HG03469 (cell line): ENCODE results near the gene ALDH3A1.

Source experiments
- ATAC-seq: cut with Tn5 transposase; IDR thresholded peaks from one replicate; pipeline ENCODE4 v1.9.1; 2021; ENCODE audit warnings: mild to moderate bottlenecking, moderate library complexity, moderate number of reproducible peaks; ENCODE audit not compliant: unreplicated experiment

Gene ALDH3A1

DNA sequence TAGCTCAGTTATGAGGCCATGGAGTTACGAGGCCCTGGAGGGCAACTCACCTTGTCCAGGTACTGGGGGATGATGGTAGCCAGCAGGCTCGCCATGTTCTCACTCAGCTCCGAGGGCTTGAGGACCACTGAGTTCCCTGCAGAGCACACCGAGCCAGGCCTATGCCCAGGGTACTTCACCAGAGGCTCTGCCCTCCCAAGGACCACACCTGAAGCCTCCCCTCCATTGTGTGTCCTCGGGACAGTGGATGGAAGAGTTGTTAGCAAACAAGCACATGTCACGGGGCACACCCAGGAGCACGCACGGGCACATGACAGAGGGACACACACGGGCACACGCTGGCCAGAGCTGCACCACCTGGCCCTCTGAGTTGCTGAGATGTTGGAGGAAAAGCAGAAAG, 5.6 kb downstream of the ALDH3A1 start:
- no peak for ATAC-seq

DNA sequence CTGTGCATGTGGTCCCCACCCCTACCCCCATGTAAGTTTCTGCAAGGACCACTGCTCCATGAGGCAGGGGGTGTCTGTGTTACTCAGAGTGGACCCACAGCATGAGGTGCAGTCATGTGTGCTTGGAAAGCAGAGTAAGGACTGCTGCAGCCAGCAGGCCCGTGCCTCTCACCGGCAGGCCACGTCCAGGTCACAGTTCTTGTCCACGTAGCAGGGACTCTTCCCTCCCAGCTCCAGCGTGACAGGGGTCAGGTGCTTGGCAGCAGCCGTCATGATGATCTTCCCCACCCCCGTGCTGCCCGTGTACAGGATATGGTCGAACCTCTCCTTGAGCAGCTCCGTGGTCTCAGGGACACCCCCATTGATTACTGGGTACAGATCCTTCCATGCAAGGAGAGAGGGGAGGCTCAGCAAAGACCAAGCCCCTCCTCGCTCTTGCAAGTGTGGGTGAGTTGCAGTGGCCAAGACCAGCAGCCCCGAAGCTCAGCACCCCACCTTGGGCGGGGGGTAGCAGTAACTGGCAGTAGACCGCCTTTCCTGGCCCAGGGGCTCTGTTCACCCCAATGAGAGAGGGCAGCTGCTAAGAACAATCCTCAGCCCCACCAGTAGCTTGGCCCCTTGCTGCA, 6.2 kb downstream of the ALDH3A1 start:
- no peak for ATAC-seq

DNA sequence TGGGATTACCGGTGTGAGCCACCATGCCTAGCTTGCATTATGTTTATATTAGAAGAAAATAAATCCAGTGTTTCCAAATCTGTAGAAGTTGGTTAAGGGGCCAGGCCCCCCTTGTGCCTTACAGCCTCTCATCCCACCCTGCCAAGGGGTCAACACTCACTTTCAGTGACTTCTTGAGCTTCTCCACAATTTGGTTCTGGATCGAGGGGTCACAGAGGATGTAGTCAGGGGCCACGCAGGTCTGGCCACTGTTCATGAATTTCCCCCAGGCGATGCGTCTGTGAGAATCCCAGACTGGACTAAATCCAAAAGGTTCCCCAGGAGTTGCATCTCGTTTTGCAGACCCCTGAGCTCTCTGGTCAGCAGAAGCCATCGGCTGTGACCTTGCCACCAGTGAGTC, 7.2 kb downstream of the ALDH3A1 start:
- no peak for ATAC-seq

- no peak for ATAC-seq
Observed at GRCh38 chr17:19739241-19740201, 8.6 kb downstream of the ALDH3A1 start.

DNA sequence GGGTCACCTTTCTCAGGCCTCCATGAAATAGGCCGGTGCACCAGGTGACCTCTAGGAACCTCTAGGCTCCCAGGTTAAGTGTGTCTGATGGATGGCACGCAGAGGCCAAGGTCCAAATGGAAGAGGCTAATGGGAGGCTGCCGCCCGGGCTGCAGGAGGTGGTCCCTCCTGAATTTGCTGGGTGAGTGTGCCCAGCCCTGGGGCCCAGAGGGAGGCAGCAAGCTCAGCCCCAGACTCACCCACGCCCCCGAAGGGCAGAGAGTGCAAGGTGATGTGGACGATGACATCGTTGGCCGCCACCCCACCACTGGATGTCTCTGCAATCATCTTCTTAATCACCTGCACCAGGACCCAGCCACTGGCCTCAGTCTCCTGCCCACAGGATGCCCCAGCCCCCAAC, 9.3 kb downstream of the ALDH3A1 start:
- ATAC-seq: no peak

- no peak for ATAC-seq
Observed at GRCh38 chr17:19738073-19738449, 10.0 kb downstream of the ALDH3A1 start.

DNA sequence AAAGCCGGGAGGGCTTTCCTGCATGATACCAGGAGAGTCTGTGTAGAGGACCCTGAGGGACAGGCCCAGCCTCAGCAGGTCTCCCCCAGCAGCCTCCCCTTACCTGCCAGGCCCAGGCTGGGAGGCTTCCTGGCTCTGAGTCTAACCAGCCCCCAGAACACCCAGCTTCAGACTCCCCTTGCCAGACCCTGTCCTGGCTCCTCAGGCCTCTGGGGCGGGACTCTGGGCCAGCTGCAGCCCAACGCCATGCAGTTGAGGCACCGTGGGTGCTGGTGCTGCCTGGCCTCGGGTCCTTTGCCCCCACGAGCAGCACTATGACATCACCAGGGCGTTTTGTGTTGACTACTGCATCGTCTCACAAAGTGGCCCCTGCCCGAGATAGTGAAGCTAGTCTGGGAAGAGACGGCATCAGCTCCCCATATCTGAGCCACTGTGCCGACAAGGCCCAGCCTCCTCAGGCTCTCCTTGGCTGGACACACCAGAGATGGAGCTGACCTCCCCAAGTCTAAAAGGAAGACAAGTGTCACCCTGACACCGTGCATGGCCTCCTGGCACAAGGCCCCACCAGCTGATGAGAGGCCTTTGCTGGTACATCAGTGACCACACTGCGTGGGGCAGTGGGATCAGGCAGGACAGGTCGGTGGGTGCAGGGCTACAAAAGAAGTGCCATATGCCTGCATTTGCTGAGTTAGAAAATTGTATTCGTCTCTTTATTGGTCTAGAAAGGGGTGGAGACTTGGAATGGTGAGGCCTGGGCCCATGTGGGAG, 10.6 kb downstream of the ALDH3A1 start:
- no peak for ATAC-seq

GRCh38 chr17:19736071-19736470, 12.0 kb downstream of the ALDH3A1 start:
- ATAC-seq: no peak

DNA sequence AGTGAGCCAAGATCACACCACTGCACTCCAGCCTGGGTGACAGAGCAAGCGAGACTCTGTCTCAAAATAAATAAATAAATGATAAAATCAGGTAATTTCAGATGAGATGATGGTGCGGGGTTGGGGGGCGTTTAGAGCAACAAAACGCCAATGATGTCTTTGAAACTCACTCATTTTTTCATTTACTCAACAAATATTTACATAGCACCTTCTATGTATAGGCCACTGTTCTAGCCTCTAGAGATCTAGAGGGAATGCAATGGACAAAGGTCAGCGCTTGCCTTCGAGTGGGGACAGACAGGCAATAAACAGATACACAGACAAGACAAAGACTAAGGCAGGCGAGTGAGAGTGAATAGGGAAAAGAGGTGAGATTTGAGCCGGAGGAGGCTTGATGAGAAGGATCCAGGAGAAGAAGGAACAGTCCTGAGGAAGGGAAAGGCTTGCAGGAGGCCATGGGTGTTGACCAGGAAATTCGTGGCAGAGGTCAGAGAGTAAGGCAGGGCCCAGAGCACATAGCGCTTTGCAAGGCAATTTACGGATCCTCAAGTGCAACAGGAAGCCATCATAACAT, 14.1 kb downstream of the ALDH3A1 start:
- ATAC-seq: no peak

DNA sequence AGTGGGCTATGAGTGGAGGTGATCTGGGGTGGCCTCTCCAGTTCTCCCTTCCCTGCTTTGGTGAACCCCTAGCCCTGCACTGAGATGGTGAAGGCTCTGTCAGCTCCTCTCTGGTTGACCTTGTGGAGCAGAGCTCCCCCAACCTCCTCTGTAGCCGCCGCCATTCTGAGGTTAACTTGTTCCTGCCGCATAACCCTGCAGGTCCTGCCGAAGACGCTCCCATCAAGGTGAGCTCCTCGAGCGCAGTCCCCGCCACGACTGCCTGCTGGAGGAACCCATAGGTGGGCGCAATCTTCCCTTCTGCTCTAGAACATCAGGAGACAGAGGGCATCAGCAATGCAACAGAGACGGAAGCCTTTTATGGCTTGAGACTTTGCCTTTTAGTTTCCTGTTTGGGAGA, 16.5 kb downstream of the ALDH3A1 start:
- no peak for ATAC-seq

DNA sequence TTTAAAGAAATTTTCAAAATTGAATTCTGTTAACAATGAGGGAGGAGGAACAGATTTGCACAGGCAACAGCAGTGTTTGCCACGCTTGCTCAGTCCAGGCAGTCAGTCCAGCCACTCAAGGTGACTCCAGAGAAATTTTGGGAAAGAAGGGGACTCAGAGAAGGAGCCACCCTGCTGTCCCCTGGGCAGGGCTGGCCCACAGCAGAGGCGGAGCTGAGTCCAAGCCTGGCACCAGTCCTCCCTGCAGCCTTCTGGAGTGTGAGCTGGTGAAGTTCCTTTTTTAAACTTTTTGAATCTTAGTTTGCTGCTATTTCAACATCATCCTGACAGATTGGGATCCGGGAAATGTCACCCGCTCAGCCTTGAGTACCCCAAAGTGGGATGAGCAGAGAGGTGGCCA, 17.3 kb downstream of the ALDH3A1 start:
- ATAC-seq: no peak

DNA sequence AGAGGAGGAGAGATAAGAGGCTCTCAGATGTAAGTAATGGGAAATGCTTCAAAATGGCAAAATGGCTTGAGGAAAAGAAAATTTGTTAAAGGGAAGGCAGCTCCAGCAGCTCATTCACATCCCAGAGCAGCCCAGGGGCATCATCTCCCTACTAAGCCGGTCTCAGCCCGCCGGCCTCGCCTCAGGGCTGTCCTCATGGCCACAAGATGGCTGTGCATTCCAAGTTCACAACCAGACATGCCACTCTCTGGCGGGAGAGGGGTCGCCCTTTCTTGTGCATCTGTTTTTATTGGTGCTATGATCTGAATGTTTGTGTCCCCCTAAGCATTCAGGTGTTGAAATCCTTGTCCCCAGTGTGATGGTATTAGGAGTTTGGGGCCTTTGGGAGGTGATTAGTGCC, 18.2 kb downstream of the ALDH3A1 start:
- no peak for ATAC-seq

- no peak for ATAC-seq
Observed at GRCh38 chr17:19728084-19728495, 20.0 kb downstream of the ALDH3A1 start.

DNA sequence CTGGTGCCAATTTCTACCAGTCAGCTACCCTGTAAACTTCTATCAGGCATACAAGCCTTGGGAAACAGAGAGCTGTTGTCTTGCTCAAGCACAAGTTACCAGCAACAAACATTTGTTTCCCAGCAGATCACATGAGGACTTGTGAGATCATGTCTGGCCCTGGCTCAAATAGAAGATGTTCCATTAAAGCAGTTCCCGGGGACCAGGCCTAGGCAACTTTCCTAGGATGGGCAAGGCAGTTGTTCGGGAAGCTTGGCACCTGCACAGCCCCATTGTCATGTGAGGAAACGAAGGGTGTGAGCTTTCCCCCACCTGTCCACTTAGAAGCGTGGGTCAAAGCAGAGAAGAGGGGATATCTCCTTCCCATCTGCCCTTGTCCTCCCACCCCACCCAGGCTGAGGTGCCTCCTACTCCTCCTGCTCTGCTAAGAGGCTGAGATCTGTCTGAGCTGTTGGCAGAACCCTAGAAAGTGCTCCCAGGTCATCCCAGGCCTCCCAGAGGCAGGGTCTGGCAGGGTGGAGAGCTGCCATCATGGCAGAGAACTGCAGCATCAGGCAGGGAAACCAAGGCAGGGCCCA, 20.5 kb downstream of the ALDH3A1 start:
- ATAC-seq: no peak

GRCh38 chr17:19726631-19727376, 21.3 kb downstream of the ALDH3A1 start:
- no peak for ATAC-seq

- no peak for ATAC-seq
Observed at GRCh38 chr17:19725486-19725885, 22.6 kb downstream of the ALDH3A1 start.

GRCh38 chr17:19724501-19725420, 23.3 kb downstream of the ALDH3A1 start:
- ATAC-seq: no peak

- ATAC-seq: no peak
Observed at GRCh38 chr17:19723964-19724363, 24.1 kb downstream of the ALDH3A1 start.
